ENCODE data around the gene ACSF2.
"Not testable (repeated sequence)": the region's sequence is repeated elsewhere in the genome, so short reads cannot be mapped to it uniquely, and the experiment has no call there.

ACSF2 gene

GRCh38 chr17:50465635-50466034, 39.6 kb downstream of the ACSF2 start:
- no peak for DNase-seq

DNA sequence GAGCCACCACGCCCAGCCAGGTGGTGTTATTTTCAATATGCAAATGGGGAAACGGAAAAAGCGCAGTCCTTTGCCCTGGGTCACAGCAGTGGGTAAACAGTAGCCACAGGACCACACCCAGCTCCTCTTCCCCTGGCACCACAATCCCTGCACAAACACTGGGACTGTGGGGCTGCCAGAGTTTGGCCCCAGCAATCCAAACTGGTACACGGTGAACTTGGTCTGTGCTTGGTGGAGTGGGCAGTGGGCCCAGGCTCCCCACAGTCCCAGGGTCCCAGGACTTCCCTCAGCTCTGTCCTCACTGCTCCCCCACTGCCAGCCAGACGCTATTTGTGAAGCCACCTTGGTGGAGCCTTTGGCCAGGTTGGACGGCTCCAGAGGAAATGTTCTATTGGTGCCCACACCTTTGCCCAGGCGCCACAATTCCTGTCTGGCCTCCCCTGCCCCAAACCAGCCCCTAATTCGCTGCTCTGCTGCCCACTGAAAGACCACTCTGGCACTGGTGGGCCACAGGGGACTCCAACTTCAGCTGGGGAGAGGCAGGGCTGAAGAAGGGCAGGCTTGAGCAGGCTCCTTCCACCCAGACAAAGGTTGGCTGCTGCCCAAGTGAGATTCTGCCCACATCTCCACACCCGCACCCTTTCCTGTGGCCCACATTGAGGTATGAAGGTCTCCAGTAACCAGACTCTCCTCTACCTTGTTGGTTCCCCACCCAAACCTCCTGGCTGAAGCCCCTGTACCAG, 40.5 kb downstream of the ACSF2 start:
- DNase-seq: no peak

GRCh38 chr17:50467114-50467854, 41.3 kb downstream of the ACSF2 start:
- DNase-seq: no peak

GRCh38 chr17:50467855-50468303, 41.9 kb downstream of the ACSF2 start:
- no peak for DNase-seq

DNA sequence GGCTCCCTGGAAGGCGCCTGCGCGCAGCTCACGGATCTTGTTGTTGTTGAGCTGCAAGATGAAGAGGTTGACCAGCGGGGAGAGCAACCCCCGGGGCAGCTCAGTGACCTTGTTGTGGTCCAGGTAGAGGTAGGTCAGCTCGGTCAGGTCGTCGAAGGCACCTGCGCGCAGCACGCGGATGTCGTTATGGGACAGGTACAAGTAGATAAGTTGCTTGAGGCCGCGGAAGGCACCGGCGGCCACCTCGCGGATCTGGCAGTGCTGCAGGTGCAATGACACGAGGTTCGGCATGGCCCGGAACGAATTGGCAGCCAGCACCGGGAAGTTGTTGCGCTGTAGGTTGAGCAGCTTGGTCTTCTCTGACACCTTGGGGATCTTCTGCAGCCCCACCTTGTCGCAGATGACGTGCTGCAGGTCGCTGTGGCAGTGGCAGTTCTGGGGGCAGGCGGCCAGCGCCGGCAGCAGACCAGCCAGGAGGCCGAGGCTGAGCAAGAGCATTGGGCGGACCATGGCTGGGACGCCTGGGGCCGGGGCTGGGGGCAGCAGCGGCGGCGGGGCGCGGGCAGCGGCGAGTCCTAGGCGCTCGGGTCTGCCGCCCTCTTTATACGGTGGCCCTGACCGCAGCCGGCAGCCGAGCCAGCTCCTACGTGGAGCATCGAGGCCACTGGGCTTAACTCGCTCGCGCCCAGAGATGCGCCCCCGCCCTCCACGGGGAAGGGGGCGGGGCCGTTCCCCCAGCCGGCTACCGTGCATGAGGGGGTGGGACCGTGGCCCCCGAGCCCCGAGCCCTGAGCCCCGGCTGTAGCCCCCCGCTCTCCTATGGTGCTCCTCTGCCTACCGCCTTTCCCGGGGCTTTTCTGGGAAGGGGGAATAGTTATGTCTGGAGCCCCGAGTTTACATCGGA, 42.5 kb downstream of the ACSF2 start, which contains the start of gene CHAD:
Gene CHAD, minus strand, starts transcription at position 577 of the 904 bp plus-strand sequence. Its CDS starts 67 bp downstream, at position 510.
- peak; percentile 15 for DNase-seq

DNA sequence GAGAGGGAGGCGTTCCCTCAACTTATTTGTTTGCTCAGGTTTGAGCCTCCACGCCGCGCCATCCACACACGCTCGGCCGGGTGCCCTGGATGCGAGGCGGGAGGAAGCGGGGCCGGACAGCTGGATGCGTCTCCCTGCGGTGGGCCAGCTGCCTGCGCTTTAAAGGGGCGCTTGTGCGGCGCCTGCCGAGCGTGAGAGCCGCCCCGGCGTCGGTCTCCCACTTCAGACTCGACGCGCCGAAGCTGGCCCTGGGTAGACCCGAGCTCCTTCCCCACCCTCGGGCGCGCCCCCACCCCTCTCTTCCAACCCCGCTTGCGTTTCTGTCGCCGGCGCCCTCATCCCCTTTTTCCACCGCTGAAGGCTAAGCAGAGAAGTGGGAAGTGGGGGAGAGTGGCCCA, 43.2 kb downstream of the ACSF2 start:
- DNase-seq: no peak

DNA sequence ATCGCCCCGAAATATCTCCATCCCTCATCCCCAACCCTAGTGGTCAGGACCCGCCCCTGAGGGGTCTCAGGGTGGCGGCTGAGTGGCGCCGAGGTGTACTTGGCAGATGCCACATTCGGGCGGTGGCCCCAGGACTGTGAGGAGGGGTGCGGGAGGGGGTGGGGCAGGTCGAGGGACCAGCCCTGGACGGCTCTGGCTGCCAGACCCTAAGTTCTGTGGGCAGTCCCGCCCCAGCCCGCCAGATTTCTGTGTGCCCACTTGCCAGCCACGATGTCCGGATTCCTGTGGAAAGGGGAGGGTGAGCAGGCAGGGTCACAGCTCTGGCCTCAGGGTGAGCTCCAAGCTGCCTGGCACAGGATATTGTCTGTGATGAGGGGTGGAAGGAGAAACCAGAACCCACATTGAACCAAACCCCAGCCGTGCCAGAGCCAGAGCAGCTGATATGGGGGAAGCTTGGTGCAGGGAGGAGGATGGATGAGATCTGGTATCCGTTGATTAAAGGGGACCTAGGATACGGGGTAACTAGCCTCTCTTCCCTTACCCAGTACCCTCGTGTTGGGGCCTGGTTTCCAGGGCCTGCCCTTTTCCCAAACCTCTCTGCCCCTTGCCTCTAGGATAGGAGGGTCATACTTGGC, 43.8 kb downstream of the ACSF2 start:
- DNase-seq: no peak

DNA sequence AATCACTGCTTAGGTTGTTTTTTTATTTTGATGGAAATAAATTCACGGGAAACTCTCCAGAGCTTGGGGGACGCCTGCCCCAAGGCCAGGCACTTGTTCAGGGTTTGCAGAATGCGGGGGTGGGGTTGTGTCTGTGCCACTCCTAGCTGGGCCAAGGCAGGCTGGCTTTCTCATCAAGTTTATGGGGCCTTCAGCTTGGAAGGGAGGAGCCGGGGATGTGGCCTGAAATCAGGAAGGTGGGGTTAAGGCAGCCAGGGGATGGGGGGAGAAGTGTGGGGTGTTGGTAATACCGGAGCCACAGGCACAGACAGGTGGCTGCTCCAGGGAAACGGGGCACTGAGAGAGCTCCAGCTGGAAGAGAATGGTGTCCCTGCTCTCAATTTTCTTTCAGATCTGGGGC, 44.4 kb downstream of the ACSF2 start:
- DNase-seq: no peak

DNA sequence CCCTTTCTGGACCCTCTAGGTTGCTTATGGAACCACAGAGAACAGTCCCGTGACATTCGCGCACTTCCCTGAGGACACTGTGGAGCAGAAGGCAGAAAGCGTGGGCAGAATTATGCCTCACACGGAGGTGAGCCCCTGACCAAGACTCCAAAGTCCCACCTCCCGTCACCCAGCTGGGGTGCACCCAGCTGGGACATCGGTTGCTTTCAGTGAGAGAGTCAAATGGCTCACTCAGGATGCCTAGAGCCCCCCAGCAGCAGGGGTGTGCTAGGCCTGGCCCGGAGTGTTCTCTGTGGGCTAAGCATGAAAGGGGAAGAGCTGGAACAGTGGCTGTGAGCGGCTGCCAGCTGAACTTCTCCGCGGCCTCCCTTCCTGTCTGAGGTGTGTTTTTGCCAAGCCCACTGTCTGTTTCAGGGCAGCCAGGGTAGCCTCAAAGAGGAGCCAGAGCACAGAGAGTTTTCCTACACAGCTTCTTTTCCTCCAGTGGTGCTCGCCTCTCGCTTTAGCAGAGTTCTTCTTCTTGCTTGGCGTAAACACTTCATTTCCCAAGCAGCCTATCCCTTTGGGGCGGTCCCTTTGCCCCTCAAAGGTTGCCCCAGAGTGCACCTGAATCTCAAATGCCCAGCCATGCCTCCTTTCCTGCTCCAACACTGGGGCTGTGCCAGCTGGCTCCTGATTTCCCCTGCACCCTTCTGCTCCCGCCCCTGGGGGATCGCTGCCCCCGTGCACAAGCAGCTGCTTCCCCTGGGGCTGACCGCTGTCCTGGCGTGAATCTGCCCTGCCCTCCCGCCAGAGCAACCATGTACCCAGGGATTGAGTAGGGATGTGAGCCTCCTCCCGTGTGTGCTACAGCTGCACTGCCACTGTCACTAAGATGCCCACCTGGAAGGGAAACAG, 45.2 kb downstream of the ACSF2 start:
- no peak for DNase-seq

DNA sequence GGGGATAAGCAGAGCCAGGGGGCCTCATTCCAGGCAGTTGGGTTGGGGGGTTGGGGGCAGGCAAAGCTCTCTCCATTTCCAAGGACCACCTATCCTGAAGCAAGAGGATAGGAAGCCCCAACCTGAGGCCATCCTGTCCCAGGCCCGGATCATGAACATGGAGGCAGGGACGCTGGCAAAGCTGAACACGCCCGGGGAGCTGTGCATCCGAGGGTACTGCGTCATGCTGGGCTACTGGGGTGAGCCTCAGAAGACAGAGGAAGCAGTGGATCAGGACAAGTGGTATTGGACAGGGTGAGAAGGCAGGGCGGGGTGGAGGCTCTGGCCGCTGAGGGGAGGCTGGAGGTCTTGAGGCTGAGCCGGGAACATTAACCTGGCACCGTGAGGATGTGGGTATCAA, 46.3 kb downstream of the ACSF2 start:
- DNase-seq: no peak

- not testable (repeated sequence) for DNase-seq
Measured at GRCh38 chr17:50472761-50473161, 46.7 kb downstream of the ACSF2 start.

GRCh38 chr17:50473901-50474300, 47.9 kb downstream of the ACSF2 start:
- no peak for DNase-seq

DNA sequence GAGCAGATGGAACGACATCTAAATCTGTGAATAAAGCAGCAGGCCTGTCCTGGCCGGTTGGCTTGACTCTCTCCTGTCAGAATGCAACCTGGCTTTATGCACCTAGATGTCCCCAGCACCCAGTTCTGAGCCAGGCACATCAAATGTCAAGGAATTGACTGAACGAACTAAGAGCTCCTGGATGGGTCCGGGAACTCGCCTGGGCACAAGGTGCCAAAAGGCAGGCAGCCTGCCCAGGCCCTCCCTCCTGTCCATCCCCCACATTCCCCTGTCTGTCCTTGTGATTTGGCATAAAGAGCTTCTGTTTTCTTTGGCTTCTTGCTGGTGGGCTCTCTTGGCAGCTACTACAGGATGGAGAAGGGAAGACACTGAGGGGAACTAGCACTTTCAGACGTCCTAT, 48.5 kb downstream of the ACSF2 start:
- no peak for DNase-seq

GRCh38 chr17:50475362-50475761, 49.3 kb downstream of the ACSF2 start:
- no peak for DNase-seq

GRCh38 chr17:50475775-50476544, 49.9 kb downstream of the ACSF2 start:
- DNase-seq: not testable (repeated sequence)

DNA sequence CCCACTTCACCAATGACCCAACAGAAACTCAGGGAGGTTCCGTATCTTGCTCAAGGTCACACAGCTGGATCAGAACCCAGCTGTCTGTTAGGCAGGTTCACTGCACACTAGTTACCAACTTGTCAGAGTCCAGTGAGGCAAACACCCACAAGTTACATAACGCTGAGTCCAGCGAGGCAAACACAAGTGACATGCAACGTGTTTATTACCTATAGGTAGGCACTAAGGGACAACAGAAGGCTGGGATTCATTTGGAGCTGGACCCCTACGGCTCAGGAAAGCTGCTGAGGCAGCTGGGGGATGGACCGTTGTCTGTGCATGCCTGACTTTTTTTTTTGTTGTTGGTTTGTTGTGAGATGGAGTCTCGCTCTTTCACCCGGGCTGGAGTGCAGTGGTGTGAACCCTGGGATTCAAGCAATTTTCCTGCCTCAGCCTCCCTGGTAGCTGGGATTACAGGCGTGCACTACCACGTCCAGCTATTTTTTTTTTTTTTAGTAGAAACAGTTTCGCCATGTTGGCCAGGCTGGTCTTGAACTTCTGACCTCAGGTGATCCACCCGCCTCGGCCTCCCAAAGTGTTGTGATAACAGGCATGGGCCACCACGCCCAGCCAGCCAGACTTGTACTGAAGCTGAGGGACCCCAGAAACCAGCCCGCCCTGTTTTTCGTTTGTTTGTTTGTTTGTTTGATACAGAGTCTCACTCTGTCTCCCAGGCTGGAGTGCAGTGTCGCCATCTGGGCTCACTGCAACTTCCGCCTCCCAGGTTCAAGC, 50.7 kb downstream of the ACSF2 start:
- DNase-seq: no peak

- no peak for DNase-seq
Measured at GRCh38 chr17:50477976-50478375, 52.0 kb downstream of the ACSF2 start.

DNA sequence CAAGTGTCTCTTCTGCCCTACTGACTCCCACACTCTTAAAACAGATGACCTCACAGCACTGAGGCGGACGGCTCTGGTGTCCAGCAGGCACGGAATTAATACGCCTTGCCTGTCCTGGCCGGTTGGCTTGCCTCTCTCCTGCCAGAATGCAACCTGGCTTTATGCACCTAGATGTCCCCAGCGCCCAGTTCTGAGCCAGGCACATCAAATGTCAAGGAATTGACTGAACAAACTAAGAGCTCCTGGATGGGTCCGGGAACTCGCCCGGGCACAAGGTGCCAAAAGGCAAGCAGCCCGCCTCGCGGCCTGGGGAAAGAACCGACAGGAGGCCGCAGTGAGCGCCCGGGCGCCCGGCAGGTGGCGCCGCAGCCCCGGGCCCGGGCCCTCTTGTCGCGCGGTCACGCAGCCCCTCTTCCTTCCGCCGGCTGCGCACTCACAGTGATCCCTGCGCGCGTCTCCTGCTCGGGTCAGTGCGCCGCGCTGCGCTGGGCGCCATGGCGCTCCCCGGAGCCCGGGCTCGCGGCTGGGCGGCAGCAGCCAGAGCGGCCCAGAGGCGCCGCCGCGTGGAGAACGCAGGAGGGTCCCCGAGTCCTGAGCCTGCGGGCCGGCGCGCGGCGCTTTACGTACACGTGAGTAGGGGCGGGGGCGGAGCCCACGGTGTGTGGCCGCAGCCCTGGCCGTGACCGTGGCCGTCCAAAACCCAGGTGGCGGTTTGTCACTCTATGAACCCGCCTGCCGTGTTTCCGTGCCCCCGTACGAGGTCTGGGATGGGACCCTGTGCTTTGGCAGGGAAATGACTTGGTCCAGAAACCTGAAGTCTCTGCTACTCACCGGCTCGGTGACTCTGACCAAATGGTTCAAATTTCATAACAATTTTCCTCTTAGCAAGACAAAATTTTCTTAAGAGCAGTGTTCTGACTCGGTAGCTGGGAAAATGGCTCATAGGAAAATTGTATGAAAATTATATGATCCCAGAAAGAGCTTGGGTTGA, 52.7 kb downstream of the ACSF2 start, which contains the start of gene RSAD1:
Gene RSAD1, plus strand, starts transcription at position 470 of the 991 bp plus-strand sequence. Its CDS starts 25 bp downstream, at position 495.
- DNase-seq: peak; percentile 90
